MM.1S (cell line): Measurements from ENCODE around the gene DAAM1.

Experiments
- DNase-seq: peaks from one replicate; pipeline ENCODE4 v3.0.0-alpha.2; 2015
- H2AFZ ChIP-seq: fragments of 300-600 bp; sonication (generic); 2 replicates; pipeline ENCODE4 v1.6.0; 2016; ENCODE audit warnings: antibody characterized with exemption, low read length
- H3F3A ChIP-seq: fragments of 300-600 bp; sonication (generic); 2 replicates; pipeline ENCODE4 v1.6.1; 2016; ENCODE audit warnings: mild to moderate bottlenecking, antibody characterized with exemption, low read length, moderate library complexity, mixed read lengths; ENCODE audit not compliant: insufficient read depth
- H3K27ac ChIP-seq: fragments of 300-600 bp; sonication (generic); 2 replicates; pipeline ENCODE4 v1.5.1; 2016; ENCODE audit warnings: mild to moderate bottlenecking, low read length
- H3K27me3 ChIP-seq: fragments of 300-600 bp; sonication (generic); replicated peaks from 2 replicates; pipeline ENCODE4 v1.6.0; 2016; ENCODE audit warnings: low read length; ENCODE audit not compliant: insufficient read depth
- H3K36me3 ChIP-seq: fragments of 300-600 bp; sonication (generic); replicated peaks from 2 replicates; pipeline ENCODE4 v1.6.1; 2016; ENCODE audit warnings: mild to moderate bottlenecking, low read length, mixed read lengths; ENCODE audit not compliant: insufficient read depth
- H3K4me1 ChIP-seq: fragments of 300-600 bp; sonication (generic); 2 replicates; pipeline ENCODE4 v1.6.1; 2016; ENCODE audit warnings: low read length, mixed read lengths
- H3K4me2 ChIP-seq: fragments of 300-600 bp; sonication (generic); 2 replicates; pipeline ENCODE4 v1.6.0; 2016; ENCODE audit warnings: low read depth, low read length
- H3K4me3 ChIP-seq: fragments of 300-600 bp; sonication (generic); 2 replicates; pipeline ENCODE4 v1.5.1; 2016; ENCODE audit warnings: low read length, mixed read lengths
- H3K79me2 ChIP-seq: fragments of 300-600 bp; sonication (generic); 2 replicates; pipeline ENCODE4 v1.6.1; 2016; ENCODE audit warnings: mixed run types, low read length, mixed read lengths
- H3K9ac ChIP-seq: fragments of 300-600 bp; sonication (generic); 2 replicates; pipeline ENCODE4 v1.6.1; 2016; ENCODE audit warnings: low read length, mixed read lengths
- H3K9me2 ChIP-seq: fragments of 300-600 bp; sonication (generic); replicated peaks from 2 replicates; pipeline ENCODE4 v1.6.1; 2016; ENCODE audit warnings: mild to moderate bottlenecking, low read length, mixed read lengths; ENCODE audit not compliant: insufficient read depth
- H3K9me3 ChIP-seq: fragments of 300-600 bp; sonication (generic); replicated peaks from 2 replicates; pipeline ENCODE4 v1.6.1; 2016; ENCODE audit warnings: mild to moderate bottlenecking, low read length, mixed read lengths; ENCODE audit not compliant: insufficient read depth
- H4K20me1 ChIP-seq: fragments of 300-600 bp; sonication (generic); 2 replicates; pipeline ENCODE4 v1.6.1; 2016; ENCODE audit warnings: mild to moderate bottlenecking, low read length, moderate library complexity, mixed read lengths; ENCODE audit not compliant: insufficient read depth
- EZH2 ChIP-seq: fragments of 300-600 bp; sonication (generic); optimal IDR thresholded peaks from 2 replicates; pipeline ENCODE3; 2017; ENCODE audit warnings: low read depth, mild to moderate bottlenecking, antibody characterized with exemption, low read length, mixed read lengths
- EZH2phosphoT487 ChIP-seq: fragments of 300-600 bp; sonication (generic); IDR thresholded peaks from 2 replicates; pipeline ENCODE4 v1.6.1; 2018; ENCODE audit warnings: antibody characterized with exemption, low read length
- TF ChIP-seq, protein P1 (sequence below): fragments of 300-600 bp; sonication (generic); IDR thresholded peaks from 2 replicates; pipeline ENCODE4 v1.5.1; 2016; ENCODE audit warnings: antibody characterized with exemption, low read length, mixed read lengths

Gene DAAM1

DNA sequence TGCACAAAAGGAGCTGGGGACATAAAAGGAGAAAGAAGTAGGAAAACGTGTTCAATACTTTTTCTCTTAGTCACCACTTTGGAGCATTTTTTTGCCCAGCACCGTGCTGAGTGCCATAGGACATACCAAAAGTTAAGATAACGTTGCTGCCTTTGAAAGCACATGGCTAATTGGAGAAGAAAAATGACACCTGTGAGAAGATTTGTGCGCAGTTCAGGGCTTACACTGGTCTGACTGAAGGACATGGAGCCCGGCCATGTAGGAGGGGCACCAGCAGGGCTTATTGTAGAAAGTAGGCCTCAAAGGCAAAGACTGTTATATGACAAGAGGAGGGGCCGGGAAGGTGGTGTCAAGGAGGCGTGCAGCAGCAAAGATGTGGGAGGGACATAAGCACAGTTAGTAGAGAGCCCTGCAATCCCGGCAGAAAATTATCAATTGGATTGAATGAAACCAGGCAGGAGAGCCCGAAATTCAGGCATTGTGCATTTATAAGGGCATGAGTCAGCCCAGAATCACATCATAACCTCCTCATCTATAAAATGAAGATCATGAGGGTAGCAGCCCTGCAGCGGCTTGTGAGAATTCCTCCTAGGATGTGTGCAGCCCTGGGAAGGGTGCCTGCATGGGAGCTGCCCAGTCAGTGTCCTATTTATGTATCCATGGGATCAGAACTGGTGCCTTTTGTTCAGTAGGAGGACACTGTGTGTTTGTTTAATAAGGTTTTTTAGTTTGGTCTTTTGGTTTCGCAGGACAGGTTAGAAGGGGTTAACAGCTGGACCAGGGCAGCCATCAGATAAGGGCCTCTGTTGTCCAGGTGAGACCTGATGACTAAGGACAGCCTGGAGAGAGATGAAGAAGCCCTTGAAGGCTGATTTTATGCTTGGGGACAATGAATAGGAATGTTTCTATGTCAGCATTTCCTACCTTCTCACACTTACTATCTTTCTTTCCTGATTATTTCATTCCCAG, 154.3 kb downstream of the DAAM1 start:
- no peaks in the 10 kb centered on the region for H3K9me2 ChIP-seq
- H3K27ac ChIP-seq = no peak overlapping the region
- H3K4me1 ChIP-seq = 0 out of 2 replicates have a peak, but pooled peaks cover 3% of the 10 kb centered on the region
- H4K20me1 ChIP-seq = no peaks in the 10 kb centered on the region
- no peaks in the 10 kb centered on the region for H3K27me3 ChIP-seq
- DNase-seq = no peak
- H3K9ac ChIP-seq = no peak overlapping the region
- H3K36me3 ChIP-seq = no peaks in the 10 kb centered on the region
- H3K79me2 ChIP-seq = no peaks in the 10 kb centered on the region
- H3F3A ChIP-seq = no peaks in the 10 kb centered on the region
- TF ChIP-seq EZH2 (no peak), EZH2phosphoT487 (no peak)
- TF ChIP-seq, protein P1, sequence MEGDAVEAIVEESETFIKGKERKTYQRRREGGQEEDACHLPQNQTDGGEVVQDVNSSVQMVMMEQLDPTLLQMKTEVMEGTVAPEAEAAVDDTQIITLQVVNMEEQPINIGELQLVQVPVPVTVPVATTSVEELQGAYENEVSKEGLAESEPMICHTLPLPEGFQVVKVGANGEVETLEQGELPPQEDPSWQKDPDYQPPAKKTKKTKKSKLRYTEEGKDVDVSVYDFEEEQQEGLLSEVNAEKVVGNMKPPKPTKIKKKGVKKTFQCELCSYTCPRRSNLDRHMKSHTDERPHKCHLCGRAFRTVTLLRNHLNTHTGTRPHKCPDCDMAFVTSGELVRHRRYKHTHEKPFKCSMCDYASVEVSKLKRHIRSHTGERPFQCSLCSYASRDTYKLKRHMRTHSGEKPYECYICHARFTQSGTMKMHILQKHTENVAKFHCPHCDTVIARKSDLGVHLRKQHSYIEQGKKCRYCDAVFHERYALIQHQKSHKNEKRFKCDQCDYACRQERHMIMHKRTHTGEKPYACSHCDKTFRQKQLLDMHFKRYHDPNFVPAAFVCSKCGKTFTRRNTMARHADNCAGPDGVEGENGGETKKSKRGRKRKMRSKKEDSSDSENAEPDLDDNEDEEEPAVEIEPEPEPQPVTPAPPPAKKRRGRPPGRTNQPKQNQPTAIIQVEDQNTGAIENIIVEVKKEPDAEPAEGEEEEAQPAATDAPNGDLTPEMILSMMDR = no peak
- no peak overlapping the region for H2AFZ ChIP-seq
- H3K4me3 ChIP-seq = no peak overlapping the region
- H3K9me3 ChIP-seq = no peaks in the 10 kb centered on the region
- no peak overlapping the region for H3K4me2 ChIP-seq

DNA sequence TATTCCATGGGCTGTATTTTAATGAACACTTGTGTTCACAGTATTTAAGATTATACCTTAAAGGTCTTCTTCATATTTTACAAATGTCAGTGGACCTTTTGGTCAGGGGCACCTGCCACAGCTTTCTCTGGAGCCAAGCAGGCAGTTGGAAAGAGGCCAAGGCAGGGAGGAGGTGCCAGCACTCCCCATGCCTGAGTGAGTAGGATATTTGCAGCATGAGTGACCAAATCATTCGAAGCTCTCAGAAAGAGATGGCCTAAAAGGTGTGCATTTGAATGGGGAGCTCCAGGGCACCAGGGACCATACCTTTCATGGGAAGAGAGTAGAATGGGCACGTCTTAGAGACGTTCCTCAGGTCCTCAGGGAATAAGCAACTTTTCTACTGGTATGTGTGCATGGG, 155.1 kb downstream of the DAAM1 start:
- H3K79me2 ChIP-seq = no peaks in the 10 kb centered on the region
- TF ChIP-seq, protein P1 = no peak
- TF ChIP-seq EZH2 (no peak), EZH2phosphoT487 (no peak)
- no peaks in the 10 kb centered on the region for H3F3A ChIP-seq
- H4K20me1 ChIP-seq = no peaks in the 10 kb centered on the region
- H3K9me2 ChIP-seq = no peaks in the 10 kb centered on the region
- H3K4me1 ChIP-seq = 0 out of 2 replicates have a peak, but pooled peaks cover 3% of the 10 kb centered on the region
- DNase-seq = no peak
- no peaks in the 10 kb centered on the region for H3K36me3 ChIP-seq
- no peaks in the 10 kb centered on the region for H3K27me3 ChIP-seq
- no peak overlapping the region for H3K27ac ChIP-seq
- no peak overlapping the region for H3K4me2 ChIP-seq
- no peak overlapping the region for H3K4me3 ChIP-seq
- H3K9ac ChIP-seq = no peak overlapping the region
- no peak overlapping the region for H2AFZ ChIP-seq
- H3K9me3 ChIP-seq = no peaks in the 10 kb centered on the region

DNA sequence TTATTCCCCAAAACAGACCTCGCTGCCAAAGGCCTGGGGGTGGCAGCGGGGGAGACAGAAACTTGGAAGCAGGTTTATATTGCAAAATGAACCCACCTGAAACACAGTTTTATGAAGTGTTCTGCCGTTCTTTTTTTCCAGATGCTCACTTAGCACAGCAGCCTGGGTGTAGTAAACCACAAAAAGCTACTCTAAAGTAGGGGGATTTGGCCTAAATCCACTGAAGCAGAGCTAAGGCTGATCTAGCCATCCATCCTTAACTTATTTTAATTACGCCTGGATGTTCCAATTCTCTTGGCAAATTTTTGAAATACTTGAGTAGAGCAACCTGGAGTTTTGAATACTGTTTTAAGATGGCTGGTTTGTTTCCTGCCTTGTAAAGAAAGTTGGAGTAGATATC, 155.5 kb downstream of the DAAM1 start:
- Histone ChIP-seq H2AFZ (no peak overlapping the region), H3K9me3 (no peaks in the 10 kb centered on the region), H3K4me1 (0 out of 2 replicates have a peak, but pooled peaks cover 3% of the 10 kb centered on the region), H3K4me3 (no peak overlapping the region), H3K36me3 (no peaks in the 10 kb centered on the region), H3F3A (no peaks in the 10 kb centered on the region), H3K4me2 (no peak overlapping the region), H3K27ac (no peak overlapping the region), H4K20me1 (no peaks in the 10 kb centered on the region), H3K27me3 (no peaks in the 10 kb centered on the region), H3K9ac (no peak overlapping the region), H3K79me2 (no peaks in the 10 kb centered on the region), H3K9me2 (no peaks in the 10 kb centered on the region)
- TF ChIP-seq, protein P1 = no peak
- no peak for TF ChIP-seq EZH2phosphoT487
- no peak for TF ChIP-seq EZH2
- no peak for DNase-seq
